GM20431 (cell line): ENCODE results near the gene RAD51AP1.
"Not testable (repeated sequence)": the region's sequence is repeated elsewhere in the genome, so short reads cannot be mapped to it uniquely, and the experiment has no call there.

Source experiments
- in situ Hi-C: fragments of 300-500 bp; cut with MseI, MboI; formaldehyde crosslinking; loops from one replicate; pipeline ENCODE4 v1.15.0; 2020; ENCODE audit warnings: low sequenced_read_pairs; ENCODE audit not compliant: unreplicated experiment

Gene RAD51AP1

GRCh38 chr12:4538207-4539160, at the start of gene RAD51AP1:
RAD51AP1 (plus strand) TSS chr12:4538890; CDS start chr12:4538940, 50 bp downstream.
- in situ Hi-C loops: no loop called here

GRCh38 chr12:4489556-4489955, 49.1 kb upstream of the RAD51AP1 start:
- in situ Hi-C loops: no loop called here

- in situ Hi-C loops: no loop called here
These were observed 47.7 kb upstream of the RAD51AP1 start for GRCh38 chr12:4490973-4491372.

GRCh38 chr12:4496145-4496838, 42.4 kb upstream of the RAD51AP1 start:
- in situ Hi-C loops: no loop called here

- in situ Hi-C loops: no loop called here
These were observed 39.5 kb upstream of the RAD51AP1 start for GRCh38 chr12:4499186-4499585.

- in situ Hi-C loops: no loop called here
These were observed 33.2 kb upstream of the RAD51AP1 start for GRCh38 chr12:4505376-4505986.

GRCh38 chr12:4506430-4506829, 32.3 kb upstream of the RAD51AP1 start:
- in situ Hi-C loops: no loop called here

GRCh38 chr12:4506870-4507269, 31.8 kb upstream of the RAD51AP1 start:
- in situ Hi-C loops: no loop called here

GRCh38 chr12:4508503-4508902, 30.2 kb upstream of the RAD51AP1 start:
- in situ Hi-C loops: not testable (repeated sequence)

GRCh38 chr12:4509269-4509668, 29.4 kb upstream of the RAD51AP1 start:
- in situ Hi-C loops: not testable (repeated sequence)

GRCh38 chr12:4518106-4518728, 20.5 kb upstream of the RAD51AP1 start:
- in situ Hi-C loops: no loop called here

- in situ Hi-C loops: not testable (repeated sequence)
These were observed 15.2 kb upstream of the RAD51AP1 start for GRCh38 chr12:4523443-4523842.

- in situ Hi-C loops: no loop called here
These were observed 11.7 kb upstream of the RAD51AP1 start for GRCh38 chr12:4526923-4527546.

GRCh38 chr12:4530160-4530559, 8.5 kb upstream of the RAD51AP1 start:
- in situ Hi-C loops: no loop called here

GRCh38 chr12:4530982-4531586, 7.6 kb upstream of the RAD51AP1 start:
- in situ Hi-C loops: no loop called here

- in situ Hi-C loops: no loop called here
These were observed 3.6 kb upstream of the RAD51AP1 start for GRCh38 chr12:4535092-4535491.

- in situ Hi-C loops: no loop called here
These were observed 2.8 kb upstream of the RAD51AP1 start for GRCh38 chr12:4535871-4536270.

- in situ Hi-C loops: no loop called here
These were observed 629 bp downstream of the RAD51AP1 start for GRCh38 chr12:4539167-4539870.

- in situ Hi-C loops: no loop called here
These were observed 1.5 kb downstream of the RAD51AP1 start for GRCh38 chr12:4540170-4540569.
